CD4-positive, alpha-beta memory T cell (primary cell): ENCODE measurements around the gene ITGB4. TPM values are rescaled to one million over a fixed set of nuclear protein-coding genes. Genes with fewer than 3 reads are reported as not detected.

Experiments
- CTCF ChIA-PET: fragments of 350-600 bp; sonication (Branson Sonifier 250); formaldehyde crosslinking; loops from one replicate; lab custom pipeline; 2021; ENCODE audit warnings: inconsistent platforms; ENCODE audit not compliant: partially characterized antibody; lab: Charles Lee
- POLR2A ChIA-PET: fragments of 350-600 bp; sonication (Branson Sonifier 250); formaldehyde crosslinking; loops from one replicate; lab custom pipeline; 2021; ENCODE audit not compliant: partially characterized antibody; lab: Charles Lee
- DNase-seq, 5 donors: peaks; one replicate each; pipeline versions ENCODE4 v3.0.0 to v3.0.0-alpha.2; 2020 to 2022; ENCODE audit warnings: mixed read lengths in 1 of 5
- H3K27ac ChIP-seq: one replicate; pipeline ENCODE4 v1.7.0; 2013; ENCODE audit warnings: low read depth, low read length
- H3K27me3 ChIP-seq: 2 replicates; pipeline ENCODE4 v1.7.0; 2013; ENCODE audit warnings: mild to moderate bottlenecking, low read length, moderate library complexity; ENCODE audit not compliant: insufficient read depth
- H3K36me3 ChIP-seq: 2 replicates; pipeline ENCODE4 v1.7.0; 2013; ENCODE audit warnings: mild to moderate bottlenecking, low read length, moderate library complexity; ENCODE audit not compliant: insufficient read depth
- H3K4me1 ChIP-seq: 2 replicates; pipeline ENCODE4 v1.7.0; 2013; ENCODE audit warnings: mild to moderate bottlenecking, low read length, moderate library complexity; ENCODE audit not compliant: insufficient read depth
- H3K4me3 ChIP-seq, 2 donors: one replicate each; pipeline ENCODE4 v1.7.0; 2013; ENCODE audit warnings: low read length in 2 of 2, mild to moderate bottlenecking in 1 of 2
- H3K9me3 ChIP-seq, 2 donors: one replicate each; pipeline ENCODE4 v1.7.0; 2013; ENCODE audit warnings: low read length in 2 of 2, control low read depth in 1 of 2; ENCODE audit not compliant: control insufficient read depth in 1 of 2
- H3K27ac Mint-ChIP-seq, 7 donors: one replicate each; pipeline ENCODE4 v1.8.0; 2020 to 2021; ENCODE audit warnings: mixed read lengths in 7 of 7, mild to moderate bottlenecking in 6 of 7, inconsistent platforms in 3 of 7, moderate library complexity in 3 of 7
- H3K27me3 Mint-ChIP-seq, 2 donors: one replicate each; pipeline ENCODE4 v1.8.0; 2020 to 2021; ENCODE audit warnings: mixed read lengths in 2 of 2
- H3K36me3 Mint-ChIP-seq, 2 donors: one replicate each; pipeline ENCODE4 v1.8.0; 2020 to 2021; ENCODE audit warnings: mixed read lengths in 2 of 2, inconsistent platforms in 1 of 2, mild to moderate bottlenecking in 1 of 2
- H3K4me1 Mint-ChIP-seq, 4 donors: one replicate each; pipeline ENCODE4 v1.8.0; 2020 to 2021; ENCODE audit warnings: mixed read lengths in 4 of 4, mild to moderate bottlenecking in 1 of 4
- H3K4me3 Mint-ChIP-seq, 8 donors: one replicate each; pipeline ENCODE4 v1.8.0; 2020 to 2021; ENCODE audit warnings: mixed read lengths in 8 of 8, mild to moderate bottlenecking in 7 of 8, moderate library complexity in 6 of 8, inconsistent platforms in 3 of 8
- H3K9me3 Mint-ChIP-seq, 8 donors: one replicate each; pipeline ENCODE4 v1.8.0; 2020 to 2021; ENCODE audit warnings: mixed read lengths in 8 of 8, mild to moderate bottlenecking in 5 of 8, inconsistent platforms in 3 of 8, moderate library complexity in 1 of 8
- intact Hi-C: fragments of 100-400 bp; cut with micrococcal nuclease; formaldehyde crosslinking; loops from one replicate; pipeline ENCODE4 v1.15.1; 2023
- polyA plus RNA-seq, 2 donors: library from polyadenylated mRNA; unstranded; fragments of 300-500 nt; fragmentation: Illumina TruSeq; gene quantifications; one replicate each; pipeline ENCODE4 v1.2.3, GENCODE V29; 2021
- total RNA-seq, 2 experiments: library from RNA; stranded (reverse); gene quantifications; one replicate each; pipeline ENCODE4 v1.2.3, GENCODE V29; 2021

The ITGB4 gene
- total RNA-seq (1 to 10 TPM in 1 of 2 experiments, under 1 TPM in 1; 0.67 to 1.2 TPM), polyA plus RNA-seq (under 1 TPM; 0.25 to 0.91 TPM)

DNA sequence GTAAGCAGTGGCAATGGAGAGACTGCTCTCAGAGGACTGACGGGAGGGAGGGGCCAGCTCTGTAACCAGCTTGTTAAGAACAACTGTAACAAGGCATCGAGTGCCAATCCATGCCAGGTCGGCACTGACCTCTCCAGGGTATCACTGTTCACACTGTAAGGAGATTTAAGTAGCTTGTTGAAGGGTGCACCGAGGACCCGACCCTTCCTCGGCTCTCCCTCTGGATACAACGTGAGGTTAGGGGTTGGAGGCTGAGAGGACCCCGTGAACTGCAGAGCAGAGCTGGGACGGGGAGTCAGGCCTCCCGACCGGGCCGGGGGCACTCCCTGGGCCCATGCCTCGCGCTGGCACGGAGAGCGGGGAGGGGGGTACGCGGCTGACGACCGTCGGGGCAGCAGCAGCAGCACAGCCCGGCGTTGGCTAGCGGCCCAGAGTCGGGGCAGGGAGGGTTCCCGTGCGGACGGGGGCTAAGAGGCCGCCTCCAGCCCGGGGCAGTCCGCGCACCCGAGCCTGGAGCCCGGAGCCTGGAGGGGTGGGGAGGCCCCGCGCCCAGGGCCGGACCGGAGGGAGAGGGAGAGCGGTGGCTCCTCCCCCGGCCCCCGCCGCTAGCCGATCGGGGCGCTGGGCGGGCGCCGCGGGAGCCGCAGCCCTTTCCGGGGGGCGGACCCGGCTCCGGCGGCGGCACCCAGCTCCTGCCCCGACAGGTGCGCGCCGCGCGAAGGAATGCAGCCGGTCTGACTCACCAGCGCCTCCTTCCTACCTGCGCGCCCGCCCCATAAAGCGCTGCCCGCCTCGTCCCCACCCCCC, at the start of gene ITGB4:
Gene ITGB4, plus strand, starts transcription at position 804 of the 807 bp plus-strand sequence. CDS start 3,245 bp downstream, outside the sequence.
- H3K4me1 ChIP-seq: peaks cover 8% of the 10 kb centered on the region
- DNase-seq: peak; percentile 62 to 77 (median 66)
- H3K9me3 ChIP-seq: no peaks in the 10 kb centered on the region
- H3K27ac ChIP-seq: no peak within 1 kb of the TSS
- Mint-ChIP-seq H3K27me3 (peaks cover 0 to 1% of the 10 kb centered on the region in 2 donors), H3K9me3 (no peaks in the 10 kb centered on the region), H3K27ac (peak within 1 kb of the TSS in 4 of 7 donors; percentile 47 to 68 (median 58)), H3K4me3 (peak within 1 kb of the TSS; percentile 73 to 85 (median 80)), H3K36me3 (no peaks in the 10 kb centered on the region), H3K4me1 (peaks cover 3 to 8% (median 5%) of the 10 kb centered on the region in 4 donors)
- H3K4me3 ChIP-seq: peak within 1 kb of the TSS in 1 of 2 donors; percentile 51
- CTCF ChIA-PET: interaction anchor here (0.8 to 1.1 kb wide), 4 partner anchors 10 to 88 kb away, joined by 3 to 5 read pairs (median 4); no protein-coding TSS in a partner anchor
- no peaks in the 10 kb centered on the region for H3K27me3 ChIP-seq
- intact Hi-C loops: no loop called here
- H3K36me3 ChIP-seq: no peaks in the 10 kb centered on the region
- POLR2A ChIA-PET: interaction anchor here (0.6 to 1.6 kb wide), 9 partner anchors 10 to 432 kb away, joined by 3 to 9 read pairs (median 3); partner anchors contain the start of genes RECQL5 and SLC25A19

DNA sequence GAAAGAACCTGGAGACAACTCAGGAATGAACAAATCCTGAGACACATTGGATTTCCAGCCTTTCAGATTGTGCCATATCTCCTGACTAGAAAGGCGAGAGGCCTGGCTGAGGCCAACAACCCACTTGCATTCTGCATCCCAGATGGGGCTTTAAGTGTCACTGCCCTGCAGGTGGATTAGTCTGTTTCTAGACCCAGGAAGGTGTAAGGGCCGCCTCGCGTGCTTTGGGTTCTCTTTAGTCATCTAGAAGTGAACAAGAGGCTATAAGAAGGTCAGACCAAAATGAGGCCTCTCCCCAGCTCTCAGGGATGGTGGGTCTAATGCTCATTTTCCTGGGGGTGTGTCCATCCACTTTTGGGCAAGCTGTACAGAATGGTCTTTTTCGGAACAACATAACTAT, 49.2 kb upstream of the ITGB4 start:
- Mint-ChIP-seq H3K4me3 (no peak overlapping the region), H3K9me3 (no peaks in the 10 kb centered on the region), H3K36me3 (peaks cover 29 to 58% of the 10 kb centered on the region in 2 donors), H3K4me1 (peaks cover 15 to 26% (median 19%) of the 10 kb centered on the region in 4 donors), H3K27me3 (no peaks in the 10 kb centered on the region), H3K27ac (peak overlapping the region in 1 of 7 donors; percentile 24)
- Histone ChIP-seq H3K4me3 (no peak overlapping the region), H3K9me3 (no peaks in the 10 kb centered on the region), H3K36me3 (peaks cover 43% of the 10 kb centered on the region), H3K27ac (no peak overlapping the region), H3K4me1 (peaks cover 21% of the 10 kb centered on the region), H3K27me3 (no peaks in the 10 kb centered on the region)
- CTCF ChIA-PET: interaction anchor here (0.6 to 7.8 kb wide), 5 partner anchors 10 to 668 kb away, joined by 3 to 162 read pairs (median 3); partner anchors contain the start of gene SMIM5
- POLR2A ChIA-PET: interaction anchor here (1.5 to 1.7 kb wide), 2 partner anchors 77 to 82 kb away, joined by 4 to 5 read pairs; no protein-coding TSS in a partner anchor
- intact Hi-C loops: no loop called here
- no peak for DNase-seq

DNA sequence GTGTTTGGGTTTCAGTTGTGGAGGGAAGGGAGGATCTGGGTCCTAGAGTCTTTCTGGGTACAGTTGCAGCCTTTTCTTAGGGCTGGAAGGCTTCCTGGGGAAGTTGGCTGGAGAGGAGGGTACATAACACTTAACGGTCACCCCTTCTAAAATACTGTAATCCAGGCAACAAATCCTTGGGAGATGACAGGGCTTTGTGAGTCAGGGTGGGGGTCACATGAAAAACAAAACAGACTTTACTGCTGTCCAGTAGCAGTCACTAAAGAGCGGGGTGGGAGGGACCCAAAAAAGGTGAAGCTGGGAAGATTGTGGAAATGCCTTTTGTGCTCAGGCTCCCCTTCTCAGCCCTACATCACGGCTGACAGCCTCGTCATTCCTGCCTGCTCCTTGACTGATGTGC, 47.8 kb upstream of the ITGB4 start:
- peak overlapping the region in 2 of 7 donors; percentile 20 to 32 for H3K27ac Mint-ChIP-seq
- H3K36me3 ChIP-seq: peaks cover 47% of the 10 kb centered on the region

DNA sequence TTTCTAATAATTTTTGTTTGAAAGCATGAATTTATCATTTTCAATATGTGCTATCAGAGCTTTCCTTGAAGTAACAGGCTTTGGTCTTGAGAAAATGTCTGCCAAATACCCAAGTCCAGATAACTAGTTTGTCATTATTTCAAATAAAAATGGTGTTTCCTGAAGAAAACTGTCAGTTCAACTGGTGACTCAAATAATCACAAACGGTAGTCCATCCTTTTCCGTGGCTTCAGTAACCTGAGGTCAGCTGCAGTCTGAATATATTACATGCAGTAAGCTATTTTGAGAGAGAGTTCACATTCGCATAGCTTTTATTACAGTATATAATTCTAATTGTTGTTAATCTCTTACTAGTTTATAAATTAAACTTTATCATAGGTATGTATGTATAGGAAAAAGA, 44.8 kb upstream of the ITGB4 start:
- intact Hi-C loops: no loop called here
- peaks cover 48% of the 10 kb centered on the region for H3K36me3 ChIP-seq
- H3K27me3 ChIP-seq: no peaks in the 10 kb centered on the region
- no peaks in the 10 kb centered on the region for H3K9me3 Mint-ChIP-seq
- no peaks in the 10 kb centered on the region for H3K9me3 ChIP-seq
- peaks cover 7% of the 10 kb centered on the region for H3K4me1 ChIP-seq
- ChIA-PET CTCF (interaction anchor here (1.5 to 7.8 kb wide), 4 partner anchors 10 to 72 kb away, joined by 4 to 162 read pairs (median 18); partner anchors contain the start of genes RECQL5 and SAP30BP), POLR2A (interaction anchor here (0.6 to 1.2 kb wide), 2 partner anchors 9 to 72 kb away, joined by 3 read pairs; no protein-coding TSS in a partner anchor)
- no peaks in the 10 kb centered on the region for H3K27me3 Mint-ChIP-seq
- DNase-seq: no peak
- H3K4me3 ChIP-seq: no peak overlapping the region
- H3K4me1 Mint-ChIP-seq: peaks cover 7 to 13% (median 10%) of the 10 kb centered on the region in 4 donors
- no peak overlapping the region for H3K27ac ChIP-seq
- peaks cover 20 to 57% of the 10 kb centered on the region in 2 donors for H3K36me3 Mint-ChIP-seq
- H3K4me3 Mint-ChIP-seq: no peak overlapping the region
- no peak overlapping the region for H3K27ac Mint-ChIP-seq

More for the DNA sequence above, 47.8 kb upstream of the ITGB4 start:
- CTCF ChIA-PET: interaction anchor here (1.2 to 7.8 kb wide), 6 partner anchors 11 to 217 kb away, joined by 3 to 162 read pairs (median 14); partner anchors contain the start of gene TMEM94
- no peaks in the 10 kb centered on the region for H3K9me3 ChIP-seq
- peaks cover 13 to 26% (median 18%) of the 10 kb centered on the region in 4 donors for H3K4me1 Mint-ChIP-seq
- H3K27ac ChIP-seq: no peak overlapping the region
- peaks cover 27 to 57% of the 10 kb centered on the region in 2 donors for H3K36me3 Mint-ChIP-seq
- POLR2A ChIA-PET: interaction anchor here (1.0 to 1.7 kb wide), 2 partner anchors 74 to 76 kb away, joined by 3 to 4 read pairs; no protein-coding TSS in a partner anchor
- H3K27me3 ChIP-seq: no peaks in the 10 kb centered on the region
- intact Hi-C loops: no loop called here
- no peak overlapping the region for H3K4me3 ChIP-seq
- no peaks in the 10 kb centered on the region for H3K27me3 Mint-ChIP-seq
- peaks cover 11% of the 10 kb centered on the region for H3K4me1 ChIP-seq
- DNase-seq: no peak
- H3K4me3 Mint-ChIP-seq: peak overlapping the region in 1 of 8 donors; percentile 9
- no peaks in the 10 kb centered on the region for H3K9me3 Mint-ChIP-seq

DNA sequence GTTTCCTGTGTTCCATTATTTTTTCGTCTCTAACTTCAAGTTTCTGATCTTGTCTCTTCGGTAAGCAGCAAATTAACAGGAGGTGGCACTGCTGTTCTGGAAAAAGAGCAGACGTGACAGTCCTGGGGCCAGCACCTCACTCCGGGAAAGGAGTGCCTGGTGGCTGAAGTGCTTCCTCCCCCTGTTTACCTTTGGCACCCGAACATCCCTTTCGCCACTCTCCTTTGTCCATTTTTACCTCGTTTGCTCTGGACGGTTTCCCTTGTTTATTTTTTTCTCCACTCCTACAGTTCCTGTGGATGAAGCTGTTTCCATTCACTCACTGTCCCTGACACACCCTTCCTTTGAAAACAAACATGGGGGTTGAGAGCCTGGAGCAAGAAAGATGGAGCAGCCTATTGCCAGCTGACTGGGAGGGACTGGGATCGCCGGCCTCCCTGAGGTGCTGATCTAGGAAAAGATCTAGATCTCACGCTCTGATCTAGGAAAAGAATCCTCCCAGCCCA, 41.5 kb upstream of the ITGB4 start:
- Mint-ChIP-seq H3K4me1 (peaks cover 15 to 27% (median 20%) of the 10 kb centered on the region in 4 donors), H3K27me3 (no peaks in the 10 kb centered on the region), H3K36me3 (peaks cover 16 to 44% of the 10 kb centered on the region in 2 donors), H3K27ac (peak overlapping the region in 2 of 7 donors; percentile 9 to 23), H3K9me3 (no peaks in the 10 kb centered on the region), H3K4me3 (no peak overlapping the region)
- POLR2A ChIA-PET: interaction anchor here (0.7 to 1.4 kb wide), 2 partner anchors 11 to 13 kb away, joined by 3 read pairs; partner anchors contain the start of gene RECQL5
- no peak overlapping the region for H3K27ac ChIP-seq
- peaks cover 5% of the 10 kb centered on the region for H3K4me1 ChIP-seq
- H3K27me3 ChIP-seq: no peaks in the 10 kb centered on the region
- intact Hi-C loops: no loop called here
- no peaks in the 10 kb centered on the region for H3K9me3 ChIP-seq
- H3K4me3 ChIP-seq: no peak overlapping the region
- peaks cover 32% of the 10 kb centered on the region for H3K36me3 ChIP-seq
- CTCF ChIA-PET: interaction anchor here (1.8 to 3.1 kb wide), 2 partner anchors 45 to 68 kb away, joined by 3 to 10 read pairs; no protein-coding TSS in a partner anchor
- DNase-seq: no peak

DNA sequence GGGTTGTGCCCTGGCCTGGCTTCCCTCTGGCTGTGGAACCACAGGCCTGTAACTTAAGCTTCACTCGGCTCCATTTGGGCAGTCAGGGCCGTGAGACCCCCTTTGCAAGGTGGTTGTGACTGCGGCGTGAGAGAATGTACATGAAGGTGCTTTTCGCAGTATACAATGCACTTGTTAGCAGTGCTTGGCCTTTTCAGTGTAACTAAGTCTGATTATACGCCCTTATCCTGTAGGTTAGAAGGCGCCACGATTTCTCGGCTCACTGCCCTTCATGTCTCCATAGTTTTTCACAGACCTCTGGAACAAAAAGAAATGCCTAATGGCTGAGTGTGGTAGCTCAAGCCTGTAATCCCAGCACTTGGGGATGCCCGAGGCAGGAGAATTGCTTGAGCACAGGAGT, 40.8 kb upstream of the ITGB4 start:
- H3K36me3 ChIP-seq: peaks cover 36% of the 10 kb centered on the region
- no peak overlapping the region for H3K4me3 ChIP-seq
- H3K4me1 Mint-ChIP-seq: peaks cover 17 to 30% (median 21%) of the 10 kb centered on the region in 4 donors

More for the DNA sequence above, 40.8 kb upstream of the ITGB4 start:
- no peaks in the 10 kb centered on the region for H3K9me3 Mint-ChIP-seq
- H3K4me3 Mint-ChIP-seq: no peak overlapping the region
- ChIA-PET POLR2A (interaction anchor here (0.7 to 1.4 kb wide), 2 partner anchors 10 to 14 kb away, joined by 3 read pairs; partner anchors contain the start of gene RECQL5), CTCF (interaction anchor here (3.1 kb wide), 1 partner anchor 68 kb away, joined by 10 read pairs; no protein-coding TSS in a partner anchor)
- H3K4me1 ChIP-seq: no peaks in the 10 kb centered on the region
- H3K27ac ChIP-seq: no peak overlapping the region
- no peaks in the 10 kb centered on the region for H3K9me3 ChIP-seq
- intact Hi-C loops: no loop called here
- DNase-seq: no peak
- H3K27me3 ChIP-seq: no peaks in the 10 kb centered on the region
- H3K36me3 Mint-ChIP-seq: peaks cover 19 to 48% of the 10 kb centered on the region in 2 donors
- H3K27me3 Mint-ChIP-seq: no peaks in the 10 kb centered on the region
- H3K27ac Mint-ChIP-seq: peak overlapping the region in 2 of 7 donors; percentile 9 to 10
